Right atrium auricular region (tissue), 2 donors: ENCODE measurements around the gene BRCA2. TPM values are rescaled to one million over a fixed set of nuclear protein-coding genes. Genes with fewer than 3 reads are reported as not detected.

ENCODE experiments used
- DNase-seq: peaks from one replicate; pipeline ENCODE4 v3.0.0-alpha.2; 2019; ENCODE audit warnings: low spot score
- H3K27ac ChIP-seq, 2 donors: fragments of 200-600 bp; sonication (generic); 1 replicate in 1 of 2; 2 replicates in 1 of 2; pipeline ENCODE4 v1.5.1; 2016 to 2019
- H3K27me3 ChIP-seq, 2 donors: fragments of 200-600 bp; sonication (generic); one replicate each; pipeline versions ENCODE4 v1.5.1 to v1.6.0; 2017 to 2019
- H3K36me3 ChIP-seq: fragments of 200-600 bp; sonication (generic); one replicate; pipeline ENCODE4 v1.5.1; 2016
- H3K4me1 ChIP-seq, 2 donors: fragments of 200-600 bp; sonication (generic); one replicate each; pipeline versions ENCODE4 v1.5.1 to v1.6.0; 2017 to 2019
- H3K4me3 ChIP-seq, 2 donors: fragments of 200-600 bp; sonication (generic); 1 replicate in 1 of 2; 2 replicates in 1 of 2; pipeline ENCODE4 v1.5.1; 2017 to 2019; ENCODE audit warnings: mild to moderate bottlenecking in 1 of 2, moderate library complexity in 1 of 2
- H3K9me3 ChIP-seq, 2 donors: fragments of 200-600 bp; sonication (generic); one replicate each; pipeline ENCODE4 v1.5.1; 2019
- total RNA-seq, 2 donors: library from RNA; depleted of rRNA; stranded (reverse); fragments of >200 nt; gene quantifications; one replicate each; pipeline ENCODE4 v1.1.0, GENCODE V29; 2016
- TF ChIP-seq, protein P1 (sequence below), 2 donors: fragments of 200-600 bp; sonication (generic); IDR thresholded peaks; one replicate each; pipeline ENCODE4 v1.5.1; 2019; ENCODE audit warnings: antibody characterized with exemption in 2 of 2

Gene BRCA2
- total RNA-seq, 2 donors from 2014 or later, result 0.15 to 0.24 TPM

DNA sequence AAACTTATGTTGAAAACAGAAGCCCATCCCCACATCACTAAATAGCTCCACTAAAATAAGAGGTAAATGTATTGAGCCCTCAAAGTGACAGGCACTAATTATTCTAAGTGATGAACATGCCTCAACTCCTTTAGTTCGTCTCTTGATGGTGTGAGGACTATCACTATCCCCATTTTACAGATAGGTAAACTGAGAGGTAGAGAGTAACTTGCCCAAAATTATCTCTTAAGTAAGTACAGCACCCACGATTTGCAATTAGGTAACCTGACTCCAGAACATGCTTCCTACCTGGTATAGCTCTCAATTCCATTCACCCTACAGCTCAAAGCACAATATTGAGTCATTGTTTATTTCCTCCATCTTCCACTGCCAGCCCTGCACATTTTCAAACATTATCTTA is 12.8 kb upstream of the BRCA2 start:
- TF ChIP-seq, protein P1, sequence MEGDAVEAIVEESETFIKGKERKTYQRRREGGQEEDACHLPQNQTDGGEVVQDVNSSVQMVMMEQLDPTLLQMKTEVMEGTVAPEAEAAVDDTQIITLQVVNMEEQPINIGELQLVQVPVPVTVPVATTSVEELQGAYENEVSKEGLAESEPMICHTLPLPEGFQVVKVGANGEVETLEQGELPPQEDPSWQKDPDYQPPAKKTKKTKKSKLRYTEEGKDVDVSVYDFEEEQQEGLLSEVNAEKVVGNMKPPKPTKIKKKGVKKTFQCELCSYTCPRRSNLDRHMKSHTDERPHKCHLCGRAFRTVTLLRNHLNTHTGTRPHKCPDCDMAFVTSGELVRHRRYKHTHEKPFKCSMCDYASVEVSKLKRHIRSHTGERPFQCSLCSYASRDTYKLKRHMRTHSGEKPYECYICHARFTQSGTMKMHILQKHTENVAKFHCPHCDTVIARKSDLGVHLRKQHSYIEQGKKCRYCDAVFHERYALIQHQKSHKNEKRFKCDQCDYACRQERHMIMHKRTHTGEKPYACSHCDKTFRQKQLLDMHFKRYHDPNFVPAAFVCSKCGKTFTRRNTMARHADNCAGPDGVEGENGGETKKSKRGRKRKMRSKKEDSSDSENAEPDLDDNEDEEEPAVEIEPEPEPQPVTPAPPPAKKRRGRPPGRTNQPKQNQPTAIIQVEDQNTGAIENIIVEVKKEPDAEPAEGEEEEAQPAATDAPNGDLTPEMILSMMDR (IDR thresholded peaks at IDR 0.05), result no peak
- Histone ChIP-seq H3K27me3 (no peaks in the 10 kb centered on the region), H3K9me3 (no peaks in the 10 kb centered on the region), H3K4me3 (no peak overlapping the region), H3K36me3 (no peaks in the 10 kb centered on the region), H3K4me1 (no peaks in the 10 kb centered on the region), H3K27ac (no peak overlapping the region)
- DNase-seq, result no peak

DNA sequence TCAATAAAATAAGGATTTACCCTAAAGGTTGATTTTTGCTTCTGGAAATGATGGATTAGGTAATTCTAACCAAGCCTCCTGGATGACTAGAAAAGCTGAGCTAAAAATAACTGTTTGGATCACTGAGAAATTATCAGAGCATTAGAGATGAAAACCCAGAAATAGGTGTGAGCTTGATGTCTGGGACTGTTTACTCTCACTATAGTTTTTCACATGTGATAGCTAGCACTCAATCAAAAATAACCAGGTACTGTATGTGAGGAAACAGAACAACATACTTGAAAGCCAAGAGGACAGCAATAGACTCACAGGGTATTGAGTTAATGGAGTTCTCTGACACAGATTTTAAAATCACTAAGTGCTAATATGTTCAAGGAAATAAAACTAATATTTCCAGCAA is 9.7 kb upstream of the BRCA2 start:
- TF ChIP-seq, protein P1 (IDR thresholded peaks at IDR 0.05), result no peak
- no peaks in the 10 kb centered on the region for H3K36me3 ChIP-seq
- DNase-seq, result no peak
- no peaks in the 10 kb centered on the region for H3K27me3 ChIP-seq
- H3K4me1 ChIP-seq, result no peaks in the 10 kb centered on the region
- no peak overlapping the region for H3K4me3 ChIP-seq
- H3K27ac ChIP-seq, result no peak overlapping the region
- no peaks in the 10 kb centered on the region for H3K9me3 ChIP-seq

DNA sequence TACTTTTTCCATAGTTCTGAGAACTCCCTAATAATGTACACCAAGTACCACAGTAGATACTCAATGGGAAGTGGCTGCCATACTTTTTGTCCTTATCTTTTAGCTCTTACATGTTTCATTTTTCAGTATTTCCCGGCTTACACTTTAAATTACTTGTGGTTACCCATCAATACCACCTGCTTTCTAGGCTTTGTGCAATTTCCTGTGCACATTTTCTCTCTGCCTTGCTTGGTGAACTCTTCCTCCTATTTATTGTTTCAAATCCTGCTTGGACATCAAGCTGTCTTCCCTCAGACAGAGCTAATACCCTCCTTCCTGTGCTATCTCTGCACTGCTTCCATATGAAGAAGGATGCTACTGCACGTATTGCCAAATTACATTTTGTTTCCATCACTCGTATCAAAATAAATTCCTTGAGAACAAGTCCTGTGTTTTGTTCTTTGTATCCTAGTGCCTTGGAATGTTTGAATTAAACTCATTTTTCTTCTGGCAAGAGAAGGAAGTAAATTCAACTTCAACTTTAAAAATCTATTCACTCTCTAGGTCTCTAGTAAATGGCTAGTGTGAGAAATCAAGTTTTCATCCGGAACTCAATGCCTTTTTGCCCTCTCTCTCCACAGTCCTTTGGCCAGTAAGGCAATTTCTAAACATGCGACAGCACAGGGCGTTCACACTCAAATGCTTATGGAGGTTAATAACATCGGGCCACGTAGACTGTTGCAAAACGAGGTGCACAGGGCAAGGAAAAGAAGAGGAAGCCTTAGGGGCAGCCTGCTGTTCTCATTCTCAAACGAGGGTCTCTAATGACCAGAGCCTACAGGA is 5.8 kb upstream of the BRCA2 start:
- no peak for DNase-seq
- TF ChIP-seq, protein P1 (IDR thresholded peaks at IDR 0.05), result no peak

DNA sequence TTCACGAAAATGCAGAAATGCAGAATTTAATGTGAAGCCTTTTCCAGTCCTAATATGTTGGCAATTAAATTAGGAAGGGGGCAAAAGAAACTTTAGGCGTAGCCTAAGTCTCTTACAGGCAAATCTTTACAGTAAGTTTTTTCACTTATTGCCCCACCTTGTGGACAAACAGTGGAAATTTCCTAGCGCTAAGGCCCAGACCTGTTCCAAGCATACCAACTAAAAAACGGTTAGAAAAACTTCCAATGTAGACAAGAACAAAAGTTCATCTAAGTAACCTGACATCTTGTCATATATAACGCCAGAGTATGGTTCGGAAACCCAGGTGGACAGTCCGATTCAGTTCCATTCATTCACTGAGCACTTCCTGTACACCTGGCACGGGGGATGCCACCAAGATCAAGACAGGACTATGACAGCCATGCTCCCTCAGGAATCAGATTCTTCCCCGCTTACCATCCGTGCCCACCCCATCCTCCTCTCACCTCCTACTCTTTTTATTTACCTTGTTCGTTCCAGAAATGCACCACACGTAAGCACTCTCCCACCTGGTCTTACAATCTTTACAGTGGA is 5.1 kb upstream of the BRCA2 start:
- no peaks in the 10 kb centered on the region for H3K36me3 ChIP-seq
- peak overlapping the region in 1 of 2 donors; percentile 39 for H3K4me3 ChIP-seq
- no peak for DNase-seq
- TF ChIP-seq, protein P1 (IDR thresholded peaks at IDR 0.05), result peak; percentile 48 to 84
- no peaks in the 10 kb centered on the region for H3K27me3 ChIP-seq
- H3K9me3 ChIP-seq, result no peaks in the 10 kb centered on the region
- H3K27ac ChIP-seq, result no peak overlapping the region
- peaks cover 0 to 5% of the 10 kb centered on the region in 2 donors for H3K4me1 ChIP-seq

More for the DNA sequence above, 5.8 kb upstream of the BRCA2 start:
- Histone ChIP-seq H3K27me3 (no peaks in the 10 kb centered on the region), H3K9me3 (no peaks in the 10 kb centered on the region), H3K27ac (no peak overlapping the region), H3K4me1 (no peaks in the 10 kb centered on the region), H3K36me3 (no peaks in the 10 kb centered on the region), H3K4me3 (peak overlapping the region in 1 of 2 donors; percentile 39)

DNA sequence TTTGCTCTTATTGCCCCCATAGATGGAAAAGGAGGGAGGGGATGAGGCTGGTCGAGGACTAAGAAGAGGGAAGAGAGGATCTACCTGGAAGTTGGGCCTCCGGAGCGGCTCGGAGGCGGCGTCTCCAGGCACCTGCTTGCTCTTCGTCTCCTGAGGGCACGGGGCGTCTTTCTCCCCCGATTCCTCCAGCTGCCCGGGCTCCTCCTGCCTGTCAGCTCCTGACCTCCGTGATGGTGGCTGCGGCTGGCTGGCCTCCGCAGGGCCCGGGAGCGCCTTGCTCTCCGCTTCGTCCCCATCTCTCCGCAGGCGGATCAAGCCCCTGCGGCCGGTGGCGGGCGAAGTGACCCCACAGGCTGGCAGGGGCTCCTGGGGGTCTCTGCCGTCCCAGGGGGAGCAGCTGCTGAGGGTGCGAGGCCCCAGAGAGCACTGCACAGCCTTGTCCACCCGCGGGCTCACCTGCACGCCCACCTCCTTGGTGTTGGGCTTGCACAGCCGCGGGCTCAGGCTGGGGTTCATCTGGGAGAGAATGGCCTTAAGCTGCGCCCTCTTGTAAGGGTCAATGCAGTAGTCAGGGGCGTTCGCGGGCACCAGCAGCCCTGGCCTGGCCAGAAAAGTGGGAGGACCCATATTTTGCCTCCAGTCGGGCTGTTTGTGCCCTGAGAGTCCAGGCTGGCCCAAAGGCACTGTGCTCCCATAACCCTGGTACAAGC is 4.0 kb upstream of the BRCA2 start:
- H3K4me3 ChIP-seq, result no peak overlapping the region
- TF ChIP-seq, protein P1 (IDR thresholded peaks at IDR 0.05), result no peak
- H3K27ac ChIP-seq, result no peak overlapping the region
- DNase-seq, result no peak
- H3K36me3 ChIP-seq, result no peaks in the 10 kb centered on the region
- peaks cover 0 to 10% of the 10 kb centered on the region in 2 donors for H3K4me1 ChIP-seq
- H3K27me3 ChIP-seq, result no peaks in the 10 kb centered on the region
- no peaks in the 10 kb centered on the region for H3K9me3 ChIP-seq
